Endothelial cell (in vitro differentiated cells): ENCODE data around the gene PHRF1. TPM values are rescaled to one million over a fixed set of nuclear protein-coding genes. Genes with fewer than 3 reads are reported as not detected.

Source experiments
- DNase-seq: peaks from one replicate; pipeline ENCODE4 v3.0.0; 2021; ENCODE audit warnings: low spot score
- H3K27ac Mint-ChIP-seq: one replicate; pipeline ENCODE4 v1.8.0; 2021; ENCODE audit warnings: mixed read lengths, inconsistent platforms; ENCODE audit not compliant: unreplicated experiment
- H3K27me3 Mint-ChIP-seq: one replicate; pipeline ENCODE4 v1.8.0; 2021; ENCODE audit warnings: mild to moderate bottlenecking, moderate library complexity, mixed read lengths, inconsistent platforms; ENCODE audit not compliant: unreplicated experiment
- H3K36me3 Mint-ChIP-seq: one replicate; pipeline ENCODE4 v1.8.0; 2021; ENCODE audit warnings: mild to moderate bottlenecking, low read depth, mixed read lengths, inconsistent platforms; ENCODE audit not compliant: unreplicated experiment
- H3K4me1 Mint-ChIP-seq: one replicate; pipeline ENCODE4 v1.8.0; 2021; ENCODE audit warnings: mild to moderate bottlenecking, mixed read lengths, inconsistent platforms; ENCODE audit not compliant: unreplicated experiment
- H3K4me3 Mint-ChIP-seq: one replicate; pipeline ENCODE4 v1.8.0; 2021; ENCODE audit warnings: mild to moderate bottlenecking, mixed read lengths, inconsistent platforms; ENCODE audit not compliant: unreplicated experiment
- H3K9me3 Mint-ChIP-seq: one replicate; pipeline ENCODE4 v1.8.0; 2021; ENCODE audit warnings: mixed read lengths, inconsistent platforms; ENCODE audit not compliant: unreplicated experiment
- total RNA-seq: library from RNA; stranded (reverse); fragmentation: NEBNext Ultra II Directional; extraction: Animal tissue kit (Norgen Biotek cat#: 25700); gene quantifications from one replicate; pipeline ENCODE4 v1.2.1, GENCODE V29; 2021; ENCODE audit not compliant: unreplicated experiment
- TF ChIP-seq, protein P1 (sequence below): fragments of 200-600 bp; sonication (generic); IDR thresholded peaks from one replicate; pipeline ENCODE4 v1.5.0; 2021; ENCODE audit warnings: antibody characterized with exemption; ENCODE audit not compliant: unreplicated experiment

The PHRF1 gene
- total RNA-seq, 1 donor from 2014 or later: 29.5 TPM

DNA sequence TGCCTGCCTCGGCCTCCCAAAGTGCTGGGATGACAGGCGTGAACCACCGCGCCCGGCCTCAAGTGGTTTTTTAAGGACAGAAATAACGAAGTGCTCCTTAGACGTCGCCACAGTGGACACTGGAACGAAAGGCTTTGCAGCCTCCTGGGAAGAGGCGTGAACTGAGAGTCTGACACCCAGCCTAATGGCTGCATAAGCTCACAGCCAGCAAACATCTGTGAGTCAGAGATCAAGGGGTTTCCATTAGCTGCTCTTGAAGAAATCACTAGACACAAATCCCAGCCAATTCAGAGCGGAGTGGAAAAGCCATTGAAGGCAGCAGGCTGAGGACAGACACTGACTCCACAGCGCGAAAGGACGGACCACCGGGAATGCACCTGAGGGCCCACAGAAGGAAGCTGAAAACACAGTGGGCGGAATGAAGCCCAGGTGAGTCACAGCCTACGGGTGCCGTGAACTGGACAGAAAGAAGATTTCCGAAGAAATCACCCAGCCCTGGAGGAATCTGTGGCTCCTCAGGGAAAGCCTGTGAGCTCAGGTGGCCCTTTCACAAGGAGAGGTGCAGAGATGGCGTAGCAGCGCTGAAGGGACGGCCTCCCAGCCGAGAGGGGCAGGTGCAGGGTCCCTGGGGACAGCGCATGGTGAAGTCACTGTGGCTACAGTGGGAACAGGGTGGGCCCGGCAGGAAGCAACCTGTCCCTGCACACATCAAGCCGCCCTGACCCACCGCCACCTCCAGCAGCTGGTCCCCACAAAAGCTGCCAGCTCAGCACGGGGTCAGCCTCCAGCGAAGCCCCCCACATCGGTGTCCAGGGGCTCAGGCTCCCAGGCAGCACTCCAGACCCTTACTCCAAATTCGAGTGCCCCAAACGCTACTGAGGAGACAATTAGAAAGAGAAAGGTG lies 27.3 kb upstream of the PHRF1 start:
- Mint-ChIP-seq H3K36me3 (no peaks in the 10 kb centered on the region), H3K4me3 (no peak overlapping the region), H3K27me3 (peaks cover 12% of the 10 kb centered on the region), H3K9me3 (no peaks in the 10 kb centered on the region), H3K27ac (no peak overlapping the region), H3K4me1 (no peaks in the 10 kb centered on the region)
- no peak for DNase-seq
- TF ChIP-seq, protein P1, sequence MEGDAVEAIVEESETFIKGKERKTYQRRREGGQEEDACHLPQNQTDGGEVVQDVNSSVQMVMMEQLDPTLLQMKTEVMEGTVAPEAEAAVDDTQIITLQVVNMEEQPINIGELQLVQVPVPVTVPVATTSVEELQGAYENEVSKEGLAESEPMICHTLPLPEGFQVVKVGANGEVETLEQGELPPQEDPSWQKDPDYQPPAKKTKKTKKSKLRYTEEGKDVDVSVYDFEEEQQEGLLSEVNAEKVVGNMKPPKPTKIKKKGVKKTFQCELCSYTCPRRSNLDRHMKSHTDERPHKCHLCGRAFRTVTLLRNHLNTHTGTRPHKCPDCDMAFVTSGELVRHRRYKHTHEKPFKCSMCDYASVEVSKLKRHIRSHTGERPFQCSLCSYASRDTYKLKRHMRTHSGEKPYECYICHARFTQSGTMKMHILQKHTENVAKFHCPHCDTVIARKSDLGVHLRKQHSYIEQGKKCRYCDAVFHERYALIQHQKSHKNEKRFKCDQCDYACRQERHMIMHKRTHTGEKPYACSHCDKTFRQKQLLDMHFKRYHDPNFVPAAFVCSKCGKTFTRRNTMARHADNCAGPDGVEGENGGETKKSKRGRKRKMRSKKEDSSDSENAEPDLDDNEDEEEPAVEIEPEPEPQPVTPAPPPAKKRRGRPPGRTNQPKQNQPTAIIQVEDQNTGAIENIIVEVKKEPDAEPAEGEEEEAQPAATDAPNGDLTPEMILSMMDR: no peak

DNA sequence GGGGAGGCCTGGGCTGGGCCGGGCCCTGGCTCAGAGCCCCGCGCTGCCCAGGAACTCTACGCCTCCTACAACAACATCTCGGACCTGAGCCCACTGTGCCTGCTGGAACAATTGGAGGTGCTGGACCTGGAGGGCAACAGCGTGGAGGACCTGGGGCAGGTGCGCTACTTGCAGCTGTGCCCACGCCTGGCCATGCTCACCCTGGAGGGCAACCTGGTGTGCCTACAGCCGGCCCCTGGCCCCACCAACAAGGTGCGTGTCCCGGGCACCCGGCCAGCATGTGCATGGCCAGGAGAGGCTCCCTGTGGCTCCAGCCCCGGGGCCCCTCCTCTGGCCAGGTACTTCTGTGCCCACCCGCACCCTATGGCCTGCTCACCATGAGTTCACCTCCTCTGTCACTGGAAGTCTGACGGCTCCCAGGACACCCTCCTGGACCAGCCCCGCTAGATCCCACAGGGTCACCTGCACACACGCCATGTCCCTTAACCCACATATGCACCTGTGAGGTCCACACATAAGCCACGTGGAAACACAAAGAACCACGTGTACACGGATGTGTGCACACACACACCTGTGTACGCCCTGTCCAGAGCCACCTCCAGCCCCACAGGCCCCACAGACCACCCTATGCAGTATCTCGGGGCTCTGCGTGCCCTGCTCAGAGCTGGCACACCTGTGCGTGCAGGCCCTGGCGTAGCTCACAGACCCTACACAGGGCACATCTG lies 26.1 kb upstream of the PHRF1 start:
- no peaks in the 10 kb centered on the region for H3K4me1 Mint-ChIP-seq
- H3K9me3 Mint-ChIP-seq: no peaks in the 10 kb centered on the region
- H3K4me3 Mint-ChIP-seq: no peak overlapping the region
- TF ChIP-seq, protein P1: no peak
- H3K36me3 Mint-ChIP-seq: no peaks in the 10 kb centered on the region
- DNase-seq: no peak
- H3K27me3 Mint-ChIP-seq: peaks cover 14% of the 10 kb centered on the region
- no peak overlapping the region for H3K27ac Mint-ChIP-seq

DNA sequence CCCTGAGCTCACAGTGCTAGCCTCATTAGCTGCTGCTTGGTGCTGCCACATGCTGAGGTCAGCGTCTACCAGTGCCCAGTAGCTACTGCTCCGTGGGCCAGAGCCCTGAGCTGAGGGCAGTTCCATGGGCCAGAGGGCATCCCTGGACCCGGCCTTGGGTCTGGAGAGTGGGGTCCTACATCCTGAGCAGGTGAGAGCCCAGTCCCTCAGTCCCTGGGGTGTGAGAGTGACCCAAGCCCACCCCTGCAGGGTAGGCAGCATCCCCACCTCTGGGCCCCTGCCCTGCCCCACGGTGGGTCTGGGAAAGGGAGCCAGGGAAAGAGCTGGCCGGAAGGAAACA lies 25.6 kb upstream of the PHRF1 start:
- DNase-seq: no peak
- Mint-ChIP-seq H3K4me3 (no peak overlapping the region), H3K27me3 (peaks cover 9% of the 10 kb centered on the region), H3K27ac (no peak overlapping the region), H3K36me3 (no peaks in the 10 kb centered on the region), H3K9me3 (no peaks in the 10 kb centered on the region), H3K4me1 (no peaks in the 10 kb centered on the region)
- TF ChIP-seq, protein P1: no peak

DNA sequence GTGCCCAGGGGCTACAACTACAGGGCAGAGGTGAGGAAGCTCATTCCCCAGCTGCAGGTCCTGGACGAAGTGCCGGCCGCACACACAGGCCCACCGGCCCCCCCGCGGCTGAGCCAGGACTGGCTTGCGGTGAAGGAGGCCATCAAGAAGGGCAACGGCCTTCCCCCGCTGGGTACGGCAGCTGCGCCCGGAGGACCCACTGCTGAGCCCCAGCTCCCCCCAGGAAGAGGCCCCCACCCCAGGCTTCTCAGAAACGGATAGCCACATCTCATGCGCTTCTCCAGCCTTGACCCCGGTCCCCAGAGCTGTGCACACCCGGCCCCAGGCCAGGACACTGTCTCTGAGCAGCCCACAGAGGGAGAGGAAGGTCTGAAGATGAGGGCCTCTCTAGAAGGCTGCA lies 25.1 kb upstream of the PHRF1 start:
- H3K4me3 Mint-ChIP-seq: no peak overlapping the region
- no peaks in the 10 kb centered on the region for H3K36me3 Mint-ChIP-seq
- no peaks in the 10 kb centered on the region for H3K4me1 Mint-ChIP-seq
- TF ChIP-seq, protein P1: no peak
- no peak overlapping the region for H3K27ac Mint-ChIP-seq
- H3K9me3 Mint-ChIP-seq: no peaks in the 10 kb centered on the region
- peaks cover 7% of the 10 kb centered on the region for H3K27me3 Mint-ChIP-seq
- no peak for DNase-seq

DNA sequence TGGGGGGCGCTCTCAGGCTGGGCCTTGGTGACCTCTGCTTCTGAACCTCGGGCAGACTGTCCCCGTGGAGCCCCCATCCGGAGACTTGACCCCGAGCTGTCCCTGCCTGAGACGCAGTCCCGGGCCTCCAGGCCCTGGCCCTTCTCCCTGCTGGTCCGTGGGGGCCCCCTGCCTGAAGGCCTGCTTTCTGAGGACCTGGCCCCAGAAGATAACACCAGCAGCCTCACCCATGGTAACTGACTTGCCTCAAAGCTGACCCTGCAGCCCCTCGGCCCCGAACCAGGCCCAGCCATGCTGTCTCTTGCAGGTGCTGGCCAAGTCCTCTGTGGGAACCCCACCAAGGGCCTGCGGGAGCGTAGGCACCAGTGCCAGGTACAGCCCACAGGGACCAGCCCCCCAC lies 24.7 kb upstream of the PHRF1 start:
- peaks cover 10% of the 10 kb centered on the region for H3K27me3 Mint-ChIP-seq
- TF ChIP-seq, protein P1: no peak

More for the DNA sequence above, 24.7 kb upstream of the PHRF1 start:
- H3K4me3 Mint-ChIP-seq: no peak overlapping the region
- H3K9me3 Mint-ChIP-seq: no peaks in the 10 kb centered on the region
- H3K4me1 Mint-ChIP-seq: no peaks in the 10 kb centered on the region
- no peak overlapping the region for H3K27ac Mint-ChIP-seq
- DNase-seq: no peak
- no peaks in the 10 kb centered on the region for H3K36me3 Mint-ChIP-seq
